Transverse colon (tissue), 3 donors: ENCODE results near the gene TRNP1.

Experiments
- CTCF ChIP-seq, 5 experiments: fragments of 200-600 bp in 3 of 5; fragments of 450-650 bp in 2 of 5; sonication (generic) in 3 of 5; IDR thresholded peaks; 1 replicate in 2 of 5; 2 replicates in 3 of 5; pipeline ENCODE4 v1.5.1; 2016 to 2017; ENCODE audit warnings: antibody characterized with exemption in 5 of 5, inconsistent platforms in 3 of 5, mild to moderate bottlenecking in 2 of 5, moderate library complexity in 1 of 5
- POLR2A ChIP-seq: fragments of 450-650 bp; IDR thresholded peaks from one replicate; pipeline ENCODE4 v1.6.1; 2016; ENCODE audit warnings: antibody characterized with exemption, mild to moderate bottlenecking, moderate library complexity

GRCh38 chr1:27027575-27028250 is 34.2 kb downstream of the TRNP1 start:
- TF ChIP-seq CTCF (IDR thresholded peaks at IDR 0.05) (no peak), POLR2A (no peak)
